Mammary epithelial cell (primary cell): Measurements from ENCODE around the gene ACSF3.

Experiments
- CTCF ChIP-seq, 2 donors: IDR thresholded peaks in 1 of 2; conservative IDR thresholded peaks in 1 of 2; 2 replicates each; pipeline ENCODE4 v1.5.1; 2011 to 2012; ENCODE audit warnings: inconsistent platforms in 2 of 2, low read length in 2 of 2, mild to moderate bottlenecking in 2 of 2, control low read depth in 1 of 2, low read depth in 1 of 2; ENCODE audit not compliant: insufficient read depth in 1 of 2; ENCODE audit errors: extremely low read depth in 1 of 2
- EZH2 ChIP-seq: IDR thresholded peaks from 2 replicates; pipeline ENCODE4 v1.6.1; 2012; ENCODE audit warnings: low read length, inconsistent platforms, borderline replicate concordance

- no peak for TF ChIP-seq EZH2
- no peak for TF ChIP-seq CTCF (conservative IDR thresholded peaks at IDR 0.05 in 1 of 2, IDR thresholded peaks at IDR 0.05 in 1 of 2; ENCODE audit: extremely low read depth in 1 of 2, insufficient read depth in 1 of 2, low read depth in 1 of 2, low read length in 2 of 2)
These were observed 91.0 kb downstream of the ACSF3 start for GRCh38 chr16:89184677-89184932.
